HG03103 (cell line): ENCODE results near the gene NUDT3.

Source experiments
- ATAC-seq: cut with Tn5 transposase; IDR thresholded peaks from one replicate; pipeline ENCODE4 v1.9.1; 2021; ENCODE audit warnings: low read depth; ENCODE audit not compliant: unreplicated experiment

NUDT3 gene

DNA sequence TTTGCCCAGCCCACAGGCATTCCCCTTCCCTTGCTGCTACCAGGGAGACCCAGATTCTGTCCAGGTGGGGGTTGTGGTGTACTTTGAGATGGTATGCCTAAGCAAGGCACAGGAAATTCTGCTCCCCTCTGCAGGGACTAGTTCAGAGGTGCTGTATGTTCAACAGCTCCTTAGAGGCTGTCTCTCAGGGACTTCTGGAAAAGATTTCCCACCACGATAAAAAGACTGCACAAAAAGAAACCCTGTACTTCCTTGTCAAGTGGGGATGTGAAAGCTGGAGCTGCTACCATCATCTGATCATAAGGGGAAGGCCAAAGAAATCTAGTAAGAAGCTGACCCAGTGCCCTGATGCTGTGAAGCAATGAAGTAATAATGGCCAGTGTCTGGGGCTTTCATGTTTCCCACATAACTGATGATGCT is 92.1 kb downstream of the NUDT3 start:
- no peak for ATAC-seq

DNA sequence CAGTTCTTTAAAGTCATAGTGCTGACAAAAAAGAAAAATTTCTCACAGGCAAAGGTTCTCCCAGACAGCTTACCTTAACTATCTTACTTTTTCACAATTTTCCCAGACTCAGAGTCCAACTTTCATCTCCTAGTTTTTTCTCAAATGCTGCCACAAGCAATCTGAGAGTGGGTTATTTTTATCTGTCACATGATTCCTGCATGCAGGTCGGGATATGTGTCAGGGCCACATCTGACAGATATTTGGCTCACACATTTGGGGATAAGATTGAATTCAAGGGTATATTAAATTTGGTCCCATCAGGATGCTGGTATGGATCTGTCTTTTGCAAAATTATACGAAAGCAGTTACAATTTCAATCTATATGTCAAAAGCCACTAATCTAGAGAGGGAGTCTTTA is 93.5 kb downstream of the NUDT3 start:
- no peak for ATAC-seq

DNA sequence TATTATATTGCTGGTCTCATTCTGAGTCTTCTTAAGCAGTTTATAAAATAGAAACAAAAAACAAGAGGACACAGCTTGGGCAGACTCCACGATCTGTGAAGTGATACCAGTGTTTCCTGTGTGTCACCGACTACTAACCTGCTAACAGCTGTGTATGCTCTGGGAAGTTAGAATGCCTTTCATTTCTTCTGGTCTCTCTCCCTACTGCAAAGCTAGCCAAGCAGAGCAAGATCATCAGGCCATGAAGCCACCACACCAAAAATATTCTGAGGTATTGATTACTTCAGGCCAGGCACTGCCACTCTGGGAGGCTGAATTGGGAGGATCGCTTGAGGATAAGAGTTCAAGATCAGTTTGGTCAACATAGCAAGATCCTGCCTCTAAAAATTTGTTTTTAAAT is 96.7 kb downstream of the NUDT3 start:
- peak; percentile 75 for ATAC-seq

DNA sequence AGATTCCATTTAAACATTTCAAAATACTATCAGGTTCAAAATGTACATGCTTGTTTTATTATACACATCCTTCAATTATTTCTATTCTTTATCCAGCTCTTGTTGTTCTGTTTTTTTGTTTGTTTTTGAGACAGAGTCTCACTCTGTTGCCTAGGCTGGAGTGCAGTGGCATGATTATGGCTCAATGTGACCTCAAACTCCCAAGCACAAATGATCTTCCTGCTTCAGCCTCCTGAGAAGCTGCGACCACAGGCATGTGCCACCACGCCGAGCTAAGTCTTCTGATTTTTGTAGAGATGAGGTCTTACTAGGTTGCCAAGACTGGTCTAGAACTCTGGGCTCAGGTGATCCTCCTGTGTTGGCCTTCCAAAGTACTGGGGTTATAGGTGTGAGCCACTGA is 99.5 kb downstream of the NUDT3 start:
- no peak for ATAC-seq

DNA sequence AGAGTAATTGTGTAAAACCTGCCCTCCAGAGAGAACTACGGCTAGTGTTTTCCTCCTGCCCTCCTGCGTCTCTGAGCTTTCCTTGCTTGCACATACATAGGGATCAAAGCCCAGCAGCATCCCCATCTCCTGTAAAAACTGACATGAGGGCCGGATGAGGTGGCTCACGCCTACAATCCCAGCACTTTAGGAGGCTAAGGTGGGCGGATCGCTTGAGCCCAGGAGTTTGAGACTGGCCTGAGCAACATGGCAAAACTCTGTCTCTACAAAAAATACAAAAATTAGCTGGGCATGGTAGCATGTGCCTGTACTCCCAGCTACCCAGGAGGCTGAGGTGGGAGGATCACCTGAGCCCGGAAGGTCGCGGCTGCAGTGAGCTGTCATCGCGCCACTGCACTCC is 103.3 kb downstream of the NUDT3 start:
- ATAC-seq, result no peak

DNA sequence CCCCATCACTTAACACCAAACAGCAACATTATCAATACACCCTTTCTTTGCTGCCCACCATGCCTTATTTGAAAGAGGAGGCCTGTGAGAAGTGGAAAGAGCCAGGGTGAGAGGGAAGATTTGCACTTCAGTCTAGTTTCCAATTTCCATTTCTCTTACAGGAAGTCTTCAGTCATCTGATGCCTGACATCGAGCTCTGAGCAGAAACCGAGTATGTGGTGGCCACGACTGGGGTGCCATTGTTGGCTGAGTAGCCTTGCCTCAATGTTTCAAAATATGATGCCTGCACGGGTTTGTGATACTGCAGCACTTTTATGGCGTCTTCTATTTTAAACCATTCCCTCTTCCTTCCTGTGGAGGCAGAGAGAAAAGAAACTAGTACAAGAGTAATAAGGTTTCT is 103.9 kb downstream of the NUDT3 start:
- ATAC-seq, result no peak

DNA sequence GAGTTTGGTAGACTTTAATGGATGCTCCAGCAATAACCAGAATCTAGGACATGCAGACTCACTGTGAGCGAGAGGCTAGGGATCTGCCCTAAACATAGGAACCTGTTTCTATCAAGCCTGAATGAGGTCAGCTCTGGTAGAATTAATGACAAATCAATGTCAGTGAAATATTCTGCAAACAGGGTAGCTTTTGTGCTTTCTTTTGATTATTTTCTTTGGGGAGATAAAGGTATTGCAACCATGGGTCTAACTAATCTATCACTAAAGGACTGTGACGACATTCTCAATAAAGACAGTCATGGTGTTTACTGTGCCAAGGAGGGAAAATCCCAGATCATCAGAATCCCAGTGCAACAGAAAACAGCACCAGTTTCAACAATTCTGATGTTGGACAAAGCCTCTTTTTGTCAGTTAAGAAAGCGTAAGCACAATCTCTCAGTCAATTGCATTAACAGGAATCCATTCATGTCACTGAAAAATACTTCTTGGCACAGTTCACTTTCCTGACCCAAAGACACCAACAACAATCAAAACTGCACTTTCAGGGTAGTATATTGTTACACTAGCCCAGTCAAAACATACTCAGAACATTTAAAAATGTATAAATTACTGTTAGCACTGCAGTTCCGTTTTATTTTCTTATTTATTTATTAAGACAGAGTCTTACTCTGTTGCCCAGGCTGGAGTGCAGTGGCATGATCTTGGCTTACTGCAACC is 106.9 kb downstream of the NUDT3 start:
- no peak for ATAC-seq

DNA sequence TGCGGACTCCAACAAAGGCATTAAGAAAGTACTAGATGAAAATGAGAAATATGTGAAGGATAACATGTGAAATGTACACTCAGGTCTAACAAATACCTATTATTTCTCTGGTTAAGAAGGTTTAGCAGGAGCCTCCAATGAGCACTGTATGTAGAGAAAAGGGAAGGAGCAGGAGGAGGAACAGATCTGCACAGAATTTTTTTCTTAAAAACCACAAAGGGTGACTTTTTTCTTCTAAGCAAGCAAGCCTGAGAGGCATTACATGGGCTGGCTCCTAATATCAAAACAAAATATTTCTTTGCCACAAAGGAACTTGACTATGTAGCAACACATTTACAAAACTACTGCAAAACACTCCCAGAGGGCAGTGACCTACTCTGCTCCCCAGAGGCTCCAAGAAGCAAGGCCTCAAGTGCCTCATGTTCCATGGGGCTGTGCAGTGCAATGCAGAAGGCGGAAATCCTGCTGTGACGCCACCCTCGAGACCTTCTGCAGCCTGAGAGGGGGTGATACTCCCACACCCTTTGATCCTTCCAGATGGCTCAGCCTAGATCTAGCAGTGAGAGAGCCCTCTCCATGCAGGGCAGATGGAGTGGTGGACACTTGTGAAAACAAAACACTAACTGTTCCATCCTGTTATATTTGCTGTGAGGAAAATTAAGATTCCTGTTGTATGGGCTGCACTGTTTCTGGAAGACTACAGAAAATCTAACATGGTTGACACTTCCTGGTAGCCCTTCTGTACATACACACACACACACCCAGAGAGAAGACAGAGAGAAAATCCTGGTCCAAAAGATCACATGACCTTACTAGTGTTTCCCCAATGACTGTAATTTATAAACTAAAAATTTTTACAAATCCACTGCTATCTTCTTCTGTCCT is 107.7 kb downstream of the NUDT3 start:
- no peak for ATAC-seq

DNA sequence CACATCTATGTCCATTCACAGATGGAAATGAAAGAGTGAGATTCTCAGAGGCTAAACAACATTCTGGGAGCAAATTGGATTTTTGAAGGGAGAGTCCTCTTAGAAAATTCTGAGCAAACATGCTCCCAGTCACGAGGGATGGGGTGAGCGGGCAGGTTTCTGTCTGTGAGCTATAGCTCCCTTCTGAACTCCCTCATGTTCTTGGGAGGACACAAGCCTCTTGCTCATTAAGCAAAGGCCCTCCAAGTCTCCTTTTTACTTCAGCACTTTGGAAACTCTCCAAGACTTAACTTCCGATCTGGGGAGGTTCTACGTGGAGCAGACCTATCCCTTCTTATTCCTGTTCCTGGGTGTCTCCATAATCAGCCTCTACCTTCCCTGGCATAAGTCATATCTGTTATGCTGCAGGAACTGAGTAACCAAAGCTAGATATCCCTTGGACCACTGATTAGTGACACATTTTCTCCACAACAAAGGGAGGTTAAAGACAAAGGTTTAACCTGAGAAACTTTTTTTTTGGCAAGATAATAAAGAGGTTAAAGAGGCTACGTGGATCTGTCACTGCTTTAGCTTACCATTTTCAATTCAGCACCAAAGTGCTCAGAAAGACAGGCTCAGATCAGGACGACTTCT is 110.7 kb downstream of the NUDT3 start:
- no peak for ATAC-seq

DNA sequence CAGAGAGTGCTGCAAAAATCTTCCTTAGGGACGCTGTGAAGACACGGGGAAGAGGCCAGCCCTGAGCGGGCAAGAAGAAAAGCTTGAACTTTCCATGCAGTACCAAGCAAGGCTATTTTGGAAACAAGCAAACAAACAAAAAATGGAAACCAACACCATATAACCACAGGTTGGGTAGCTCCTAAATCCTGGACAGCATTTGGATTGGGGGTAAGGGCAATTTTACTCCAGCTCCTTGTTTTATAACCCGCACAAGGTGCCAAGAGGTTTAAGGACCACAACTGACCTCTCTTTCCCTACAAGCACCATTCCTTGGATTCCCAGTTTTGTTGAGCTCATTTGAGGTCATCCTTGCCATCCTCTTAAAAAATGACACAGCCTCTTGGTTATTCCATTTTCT is 112.3 kb downstream of the NUDT3 start:
- no peak for ATAC-seq

DNA sequence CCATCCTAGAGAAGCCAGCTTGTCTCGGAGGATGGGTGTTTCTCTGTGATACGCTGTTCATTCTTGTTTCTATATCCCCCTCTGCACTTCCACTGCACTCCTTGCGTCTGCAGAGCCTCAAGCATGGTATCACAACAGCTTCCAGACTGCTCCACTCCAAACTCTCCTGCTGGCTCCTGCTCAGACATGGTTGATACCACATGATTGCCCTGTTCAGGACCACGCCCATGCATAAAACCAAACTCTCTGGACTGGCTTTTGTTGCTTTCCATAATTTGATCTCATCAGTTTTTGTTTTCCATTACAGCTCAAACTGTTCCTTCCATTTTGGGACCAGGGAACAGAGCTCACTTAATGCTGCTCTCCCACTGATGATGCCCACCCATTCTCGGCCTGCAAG is 113.6 kb downstream of the NUDT3 start:
- no peak for ATAC-seq

DNA sequence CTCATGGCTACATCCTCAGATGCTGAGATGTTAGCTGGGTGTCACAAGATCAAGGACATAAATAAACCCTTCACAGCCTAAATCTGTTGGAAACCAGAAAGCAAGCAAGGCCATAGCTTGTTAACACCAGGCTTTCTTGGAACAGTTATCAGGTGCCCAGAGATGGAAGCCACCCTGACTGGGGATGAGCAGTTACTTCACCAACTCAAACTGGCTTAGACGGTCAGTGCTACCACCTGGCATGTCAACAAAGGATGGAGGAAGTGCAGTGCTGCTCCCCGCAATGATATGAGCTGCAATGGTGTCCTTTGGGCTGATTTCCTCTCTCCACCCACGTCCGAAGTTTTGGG is 114.7 kb downstream of the NUDT3 start:
- ATAC-seq, result no peak

DNA sequence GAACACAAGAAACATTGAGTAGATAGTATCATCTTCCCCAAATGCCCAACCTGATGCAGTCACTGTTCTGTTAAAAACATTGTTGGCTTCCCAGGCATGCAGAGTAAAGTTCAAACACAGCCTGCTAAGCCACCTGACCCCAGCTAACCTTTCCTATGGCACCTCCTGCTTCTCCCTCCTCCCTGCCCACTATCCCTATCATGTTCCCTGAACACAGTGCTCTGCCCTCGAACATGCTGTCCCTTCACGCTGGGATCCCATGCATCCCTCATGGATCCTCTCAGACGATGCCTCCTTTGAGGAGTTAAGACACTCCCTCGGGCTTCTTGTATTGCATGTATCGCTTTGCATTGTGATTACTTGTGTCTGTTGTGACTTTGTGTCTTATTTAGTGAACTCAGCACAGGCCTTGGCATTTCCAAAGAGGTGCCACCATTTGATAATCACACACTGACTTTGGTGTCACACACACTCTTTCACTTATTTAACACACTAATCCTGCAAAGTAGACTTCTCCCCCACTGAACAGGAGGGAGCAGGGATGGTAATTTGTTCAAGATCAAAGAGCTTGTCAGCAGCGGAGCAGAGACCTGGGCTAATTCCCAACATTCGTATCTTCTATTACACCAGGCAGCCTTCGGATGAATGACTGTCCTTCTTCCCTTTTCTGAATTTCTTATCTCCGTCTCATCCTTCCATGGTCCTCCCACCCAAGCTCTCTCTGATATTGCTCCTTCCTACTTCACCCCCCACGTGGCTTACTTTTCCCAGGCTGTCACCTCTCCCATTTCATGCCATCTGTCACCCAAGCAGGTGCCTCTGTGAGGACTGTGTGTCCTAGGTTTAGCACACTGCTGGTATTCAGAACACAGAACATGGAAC is 115.3 kb downstream of the NUDT3 start:
- ATAC-seq, result no peak

DNA sequence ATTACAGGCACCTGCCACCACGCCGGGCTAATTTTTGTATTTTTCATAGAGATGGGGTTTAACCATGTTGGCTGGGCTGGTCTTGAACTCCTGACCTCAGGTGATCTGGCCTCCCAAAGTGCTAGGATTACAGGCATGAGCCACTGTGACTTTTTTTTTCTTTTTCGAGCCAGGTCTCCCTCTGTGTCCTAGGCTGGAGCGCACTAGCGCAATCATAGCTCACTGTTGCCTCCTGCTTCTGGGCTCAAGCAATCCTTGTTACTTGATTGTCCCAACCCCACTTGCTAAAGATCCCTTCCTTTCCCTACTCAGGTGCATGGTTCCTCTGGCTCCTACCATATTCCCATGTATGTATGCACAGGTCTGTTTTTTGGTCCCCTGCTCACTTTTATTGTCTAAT is 116.3 kb downstream of the NUDT3 start:
- ATAC-seq, result no peak

DNA sequence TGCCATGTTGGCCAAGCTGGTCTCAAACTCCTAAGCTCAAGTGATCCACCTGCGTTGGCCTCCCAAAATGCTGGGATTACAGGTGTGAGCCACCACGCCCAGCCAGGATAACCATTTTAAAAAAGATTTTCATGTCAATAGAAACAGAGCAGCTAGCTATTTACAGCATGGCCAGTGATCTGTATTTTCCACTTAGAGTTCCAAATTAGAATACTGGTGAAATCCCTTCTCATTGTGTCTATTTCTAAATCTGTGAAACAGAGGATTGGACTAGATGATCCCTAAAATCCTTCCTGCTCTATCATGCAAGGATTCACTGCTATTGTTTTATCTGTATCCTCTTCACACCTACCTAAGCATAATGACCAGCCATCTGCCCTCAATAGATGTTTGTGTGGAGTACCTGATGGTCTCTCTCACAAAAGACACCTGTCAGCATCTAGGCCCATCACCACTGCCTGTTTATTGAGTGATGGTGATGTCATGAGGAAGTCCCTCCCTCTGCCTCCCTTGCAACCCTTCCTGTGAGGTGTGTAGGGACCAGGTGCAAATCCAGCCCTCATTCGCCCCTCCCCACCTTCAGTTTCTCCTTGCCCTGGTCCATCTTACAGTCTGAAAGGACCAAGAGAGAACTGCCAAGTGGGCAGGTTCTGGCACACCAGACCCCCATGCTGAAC is 117.2 kb downstream of the NUDT3 start:
- ATAC-seq, result no peak

DNA sequence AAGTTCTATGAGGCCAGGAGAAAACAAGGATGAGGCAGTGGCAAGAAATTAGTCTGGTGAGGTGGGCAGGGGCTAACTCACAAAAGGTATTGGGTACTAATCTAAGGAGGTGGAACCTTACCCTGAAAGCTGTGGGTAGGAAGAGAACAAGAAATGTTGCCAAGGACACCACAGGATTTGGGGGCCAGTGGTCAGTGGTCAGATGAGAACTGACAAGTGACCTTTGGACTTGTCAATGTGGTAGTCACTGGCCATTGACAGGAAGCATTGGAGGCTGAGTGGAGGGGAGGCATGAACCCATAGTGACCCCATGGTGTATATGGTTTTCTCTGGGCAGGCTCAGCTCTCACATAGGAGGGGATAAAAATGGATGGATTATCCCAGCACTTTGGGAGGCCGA is 118.3 kb downstream of the NUDT3 start:
- ATAC-seq, result no peak

DNA sequence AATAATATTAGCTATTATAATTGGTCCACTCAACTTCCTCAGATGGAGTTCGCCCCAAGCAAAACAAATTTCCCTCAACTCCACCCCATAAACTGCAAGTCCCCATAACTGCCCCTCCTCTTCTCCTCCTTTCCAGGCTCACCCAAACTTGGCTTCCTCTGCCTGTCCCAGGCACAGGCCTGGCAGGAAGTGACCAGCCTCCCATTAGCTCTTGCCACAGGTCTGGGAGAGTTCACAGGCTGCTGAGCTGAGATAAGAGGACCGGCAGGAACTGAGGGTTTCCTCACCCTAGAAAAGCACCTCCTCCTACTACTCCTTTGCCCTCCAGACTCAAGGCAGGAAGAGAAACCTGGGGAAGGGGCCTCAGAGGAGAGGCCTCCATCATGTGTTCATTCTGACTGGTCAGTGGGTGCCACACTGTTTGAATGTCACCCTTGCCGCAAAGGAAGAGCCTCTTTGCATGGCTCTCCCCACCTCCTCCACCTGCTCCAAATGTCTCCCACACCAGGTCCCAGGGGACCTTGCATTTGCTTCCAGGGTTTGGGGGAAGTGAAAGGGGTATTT is 119.1 kb downstream of the NUDT3 start:
- ATAC-seq, result no peak

DNA sequence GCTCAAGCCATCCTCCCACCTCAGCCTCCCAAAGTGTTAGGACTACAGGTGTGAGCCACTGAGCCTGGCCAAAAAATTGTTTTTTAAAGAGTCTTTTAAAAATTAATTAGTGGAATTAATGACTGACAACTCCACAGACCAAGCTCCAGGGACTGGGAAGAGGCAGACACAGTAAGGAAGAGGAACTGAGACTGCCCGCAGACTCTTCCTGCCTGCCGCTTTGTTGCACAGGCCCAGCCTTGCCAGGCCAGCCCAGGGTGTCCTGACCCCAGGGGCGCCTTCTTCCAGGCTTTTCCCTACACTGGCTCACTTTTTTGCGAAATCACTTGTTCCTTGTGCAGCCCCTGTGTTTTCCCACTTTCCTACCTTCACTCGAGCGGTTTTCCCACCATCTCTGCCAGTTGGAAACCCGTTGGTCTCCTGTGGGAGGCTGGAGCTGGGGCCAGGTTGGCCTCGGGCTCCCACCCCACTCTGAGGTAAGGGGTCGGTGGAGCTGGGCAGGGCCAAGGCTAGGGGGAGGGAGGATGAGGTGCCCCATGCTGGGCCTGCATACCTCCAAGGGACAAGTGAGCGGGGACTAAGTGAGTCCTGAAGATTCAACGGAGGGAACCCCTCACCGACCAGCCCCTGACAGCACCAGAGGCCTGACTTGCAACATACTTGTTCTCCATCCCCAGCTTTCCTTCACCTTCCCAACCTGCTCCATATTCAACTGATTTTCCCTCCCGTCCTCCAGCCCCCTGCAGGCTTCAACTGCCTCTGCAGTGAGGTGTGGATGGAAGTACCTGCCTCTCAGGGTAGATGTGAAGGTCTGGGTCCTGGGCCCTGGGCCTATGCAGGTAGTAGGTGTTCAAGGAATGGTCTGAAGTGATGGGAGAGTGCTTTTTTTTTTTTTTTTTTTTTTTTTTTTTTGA is 120.2 kb downstream of the NUDT3 start:
- no peak for ATAC-seq
